Right lobe of liver (tissue), 4 donors: ENCODE results near the gene PHF1.

Experiments used
- POLR2A ChIP-seq: fragments of 450-650 bp; IDR thresholded peaks from one replicate; pipeline ENCODE4 v1.6.1; 2017; ENCODE audit warnings: antibody characterized with exemption, mild to moderate bottlenecking
- TF ChIP-seq, protein P1 (sequence below), 4 donors: fragments of 200-600 bp in 3 of 4; fragments of 450-650 bp in 1 of 4; IDR thresholded peaks; one replicate each; pipeline versions ENCODE4 v1.5.1 to v1.8.0; 2016 to 2022; ENCODE audit warnings: antibody characterized with exemption in 4 of 4, mild to moderate bottlenecking in 2 of 4
- donor health status: DM: no; HTN: no; CAD: no.
- donor health status: DM: no; HTN: no; CAD: no.
- donor health status: DM: no; HTN: yes; CAD: no.

DNA sequence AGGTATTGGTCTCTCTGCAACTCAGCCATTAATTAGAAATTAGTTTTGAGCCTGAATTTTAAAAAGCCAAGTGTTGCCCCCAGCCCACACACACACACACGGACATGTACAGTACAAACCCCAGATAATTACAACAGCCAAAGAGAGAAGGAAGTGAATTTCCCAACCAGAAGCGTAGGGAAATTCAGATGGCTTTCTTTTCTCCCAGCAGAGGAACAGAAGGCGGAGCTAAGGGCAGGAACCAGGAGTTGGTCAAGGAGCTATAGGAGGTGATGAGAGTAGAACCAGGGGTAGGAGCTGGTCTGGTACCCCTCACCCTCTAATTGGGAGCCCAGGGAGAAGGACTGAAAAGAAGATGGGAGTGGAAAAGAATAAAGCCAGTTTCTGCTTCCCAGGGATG is 39.6 kb downstream of the PHF1 start:
- TF ChIP-seq, protein P1, sequence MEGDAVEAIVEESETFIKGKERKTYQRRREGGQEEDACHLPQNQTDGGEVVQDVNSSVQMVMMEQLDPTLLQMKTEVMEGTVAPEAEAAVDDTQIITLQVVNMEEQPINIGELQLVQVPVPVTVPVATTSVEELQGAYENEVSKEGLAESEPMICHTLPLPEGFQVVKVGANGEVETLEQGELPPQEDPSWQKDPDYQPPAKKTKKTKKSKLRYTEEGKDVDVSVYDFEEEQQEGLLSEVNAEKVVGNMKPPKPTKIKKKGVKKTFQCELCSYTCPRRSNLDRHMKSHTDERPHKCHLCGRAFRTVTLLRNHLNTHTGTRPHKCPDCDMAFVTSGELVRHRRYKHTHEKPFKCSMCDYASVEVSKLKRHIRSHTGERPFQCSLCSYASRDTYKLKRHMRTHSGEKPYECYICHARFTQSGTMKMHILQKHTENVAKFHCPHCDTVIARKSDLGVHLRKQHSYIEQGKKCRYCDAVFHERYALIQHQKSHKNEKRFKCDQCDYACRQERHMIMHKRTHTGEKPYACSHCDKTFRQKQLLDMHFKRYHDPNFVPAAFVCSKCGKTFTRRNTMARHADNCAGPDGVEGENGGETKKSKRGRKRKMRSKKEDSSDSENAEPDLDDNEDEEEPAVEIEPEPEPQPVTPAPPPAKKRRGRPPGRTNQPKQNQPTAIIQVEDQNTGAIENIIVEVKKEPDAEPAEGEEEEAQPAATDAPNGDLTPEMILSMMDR (IDR thresholded peaks at IDR 0.05) = no peak
- no peak for TF ChIP-seq POLR2A
